Astrocyte (in vitro differentiated cells and primary cell): ENCODE data around the gene SPARC.

Source experiments
- CTCF ChIP-seq: IDR thresholded peaks from 2 replicates; pipeline ENCODE4 v1.5.1; 2011; ENCODE audit warnings: low read depth, mild to moderate bottlenecking, inconsistent platforms, low read length, moderate library complexity; ENCODE audit not compliant: insufficient read depth
- EZH2 ChIP-seq: IDR thresholded peaks from 2 replicates; pipeline ENCODE4 v1.6.1; 2012; ENCODE audit warnings: mild to moderate bottlenecking, low read length, inconsistent platforms; ENCODE audit not compliant: insufficient read depth

- TF ChIP-seq CTCF (no peak), EZH2 (no peak)
Observed at GRCh38 chr5:151661968-151662732, 24.6 kb downstream of the SPARC start.
